ENCODE data around the gene GLYATL1B.
"Not testable (repeated sequence)": the region's sequence is repeated elsewhere in the genome, so short reads cannot be mapped to it uniquely, and the experiment has no call there.

GLYATL1B gene

GRCh38 chr11:59117774-59118173 lies 31.7 kb downstream of the GLYATL1B start:
- TF ChIP-seq, protein P1, sequence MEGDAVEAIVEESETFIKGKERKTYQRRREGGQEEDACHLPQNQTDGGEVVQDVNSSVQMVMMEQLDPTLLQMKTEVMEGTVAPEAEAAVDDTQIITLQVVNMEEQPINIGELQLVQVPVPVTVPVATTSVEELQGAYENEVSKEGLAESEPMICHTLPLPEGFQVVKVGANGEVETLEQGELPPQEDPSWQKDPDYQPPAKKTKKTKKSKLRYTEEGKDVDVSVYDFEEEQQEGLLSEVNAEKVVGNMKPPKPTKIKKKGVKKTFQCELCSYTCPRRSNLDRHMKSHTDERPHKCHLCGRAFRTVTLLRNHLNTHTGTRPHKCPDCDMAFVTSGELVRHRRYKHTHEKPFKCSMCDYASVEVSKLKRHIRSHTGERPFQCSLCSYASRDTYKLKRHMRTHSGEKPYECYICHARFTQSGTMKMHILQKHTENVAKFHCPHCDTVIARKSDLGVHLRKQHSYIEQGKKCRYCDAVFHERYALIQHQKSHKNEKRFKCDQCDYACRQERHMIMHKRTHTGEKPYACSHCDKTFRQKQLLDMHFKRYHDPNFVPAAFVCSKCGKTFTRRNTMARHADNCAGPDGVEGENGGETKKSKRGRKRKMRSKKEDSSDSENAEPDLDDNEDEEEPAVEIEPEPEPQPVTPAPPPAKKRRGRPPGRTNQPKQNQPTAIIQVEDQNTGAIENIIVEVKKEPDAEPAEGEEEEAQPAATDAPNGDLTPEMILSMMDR (IDR thresholded peaks at IDR 0.05; ENCODE audit: low read depth, low read length) = no peak
- no peak overlapping the region for H3K4me3 ChIP-seq (ENCODE audit: low read depth, low read length)

DNA sequence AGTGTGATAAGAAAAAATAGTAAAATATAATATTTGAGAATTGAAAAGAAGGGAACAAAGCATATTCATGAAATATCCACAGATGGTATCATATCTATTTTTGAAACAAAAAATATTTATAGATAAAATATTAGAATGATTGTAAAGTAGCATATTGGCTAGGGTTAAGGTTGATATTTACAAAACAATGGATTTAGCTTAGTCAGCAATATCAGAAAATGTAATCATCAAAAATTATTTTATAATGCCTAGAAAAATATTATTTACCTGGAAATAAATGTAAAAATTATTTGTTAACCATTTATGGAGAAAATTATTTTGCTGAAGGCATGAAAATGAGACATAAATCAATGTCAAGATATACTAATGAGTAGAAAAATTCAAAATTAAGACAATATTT lies 33.7 kb downstream of the GLYATL1B start:
- no peak overlapping the region for H3K4me3 ChIP-seq (ENCODE audit: low read depth, low read length)
- TF ChIP-seq, protein P1 (IDR thresholded peaks at IDR 0.05; ENCODE audit: low read depth, low read length) = no peak

GRCh38 chr11:59135648-59136461 lies 49.7 kb downstream of the GLYATL1B start:
- TF ChIP-seq, protein P1 (IDR thresholded peaks at IDR 0.05; ENCODE audit: low read depth, low read length) = peak; percentile 99
- no peak overlapping the region for H3K4me3 ChIP-seq (ENCODE audit: low read depth, low read length)

GRCh38 chr11:59136551-59136950 lies 50.4 kb downstream of the GLYATL1B start:
- H3K4me3 ChIP-seq (ENCODE audit: low read depth, low read length) = not testable (repeated sequence)

- H3K4me3 ChIP-seq (ENCODE audit: low read depth, low read length) = no peak overlapping the region
- TF ChIP-seq, protein P1 (IDR thresholded peaks at IDR 0.05; ENCODE audit: low read depth, low read length) = no peak
Measured at GRCh38 chr11:59137190-59137589, 51.1 kb downstream of the GLYATL1B start.

DNA sequence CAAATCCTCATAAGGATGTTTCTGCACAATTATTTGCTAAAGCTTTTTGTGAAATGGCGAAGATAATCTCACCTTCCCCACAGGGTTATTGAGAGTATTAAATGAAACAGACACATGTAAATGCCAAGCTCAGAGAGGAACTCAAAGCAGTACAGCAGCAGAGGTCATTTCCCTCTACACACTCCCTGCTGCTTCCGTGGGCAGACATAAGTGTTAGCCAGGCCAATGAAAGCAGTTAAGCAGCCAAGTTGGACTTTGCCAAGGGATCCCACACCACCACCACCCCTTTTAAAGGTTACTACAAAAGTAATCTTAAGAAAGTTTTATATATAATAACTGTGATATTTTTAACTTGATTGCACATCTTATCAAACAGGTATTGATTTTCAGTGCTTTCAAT lies 52.5 kb downstream of the GLYATL1B start:
- no peak overlapping the region for H3K4me3 ChIP-seq (ENCODE audit: low read depth, low read length)
- TF ChIP-seq, protein P1 (IDR thresholded peaks at IDR 0.05; ENCODE audit: low read depth, low read length) = no peak

DNA sequence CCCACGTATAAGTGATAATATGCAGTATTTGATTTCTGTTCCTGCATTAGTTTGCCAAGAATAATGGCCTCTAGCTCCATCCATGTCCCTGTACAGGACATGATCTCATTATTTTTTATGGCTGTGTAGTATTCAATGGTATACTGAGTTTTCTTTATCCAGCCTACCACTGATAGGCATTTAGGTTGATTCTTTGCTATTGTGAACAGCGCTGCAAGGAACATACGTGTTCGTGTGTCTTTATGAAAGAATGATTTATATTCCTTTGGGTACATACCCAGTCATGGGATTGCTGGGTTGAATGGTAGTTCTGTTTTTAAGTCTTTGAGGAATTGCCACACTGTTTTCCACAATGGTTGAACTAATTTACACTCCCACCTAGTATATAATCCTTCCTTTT lies 55.1 kb downstream of the GLYATL1B start:
- TF ChIP-seq, protein P1 (IDR thresholded peaks at IDR 0.05; ENCODE audit: low read depth, low read length) = no peak
- H3K4me3 ChIP-seq (ENCODE audit: low read depth, low read length) = peak overlapping the region; percentile 96; the same call in 1 of the 2 replicates
